HG03045 (cell line): ENCODE measurements around the gene ZDHHC14.

ENCODE experiments used
- ATAC-seq: cut with Tn5 transposase; IDR thresholded peaks from one replicate; pipeline ENCODE4 v1.9.1; 2021; ENCODE audit warnings: mild to moderate bottlenecking, moderate library complexity; ENCODE audit not compliant: unreplicated experiment

ZDHHC14 gene

GRCh38 chr6:157609556-157609955 is 228.6 kb downstream of the ZDHHC14 start:
- no peak for ATAC-seq

- ATAC-seq, result no peak
Measured at GRCh38 chr6:157610451-157610999, 229.5 kb downstream of the ZDHHC14 start.

- no peak for ATAC-seq
Measured at GRCh38 chr6:157611406-157611805, 230.4 kb downstream of the ZDHHC14 start.

- ATAC-seq, result no peak
Measured at GRCh38 chr6:157613011-157613522, 232.1 kb downstream of the ZDHHC14 start.

GRCh38 chr6:157614026-157614568 is 233.1 kb downstream of the ZDHHC14 start:
- no peak for ATAC-seq

- ATAC-seq, result no peak
Measured at GRCh38 chr6:157615420-157615769, 234.4 kb downstream of the ZDHHC14 start.

- no peak for ATAC-seq
Measured at GRCh38 chr6:157615951-157616350, 235.0 kb downstream of the ZDHHC14 start.

GRCh38 chr6:157620944-157621343 is 240.0 kb downstream of the ZDHHC14 start:
- ATAC-seq, result no peak

GRCh38 chr6:157621406-157621805 is 240.4 kb downstream of the ZDHHC14 start:
- ATAC-seq, result no peak

- no peak for ATAC-seq
Measured at GRCh38 chr6:157622427-157622826, 241.4 kb downstream of the ZDHHC14 start.

- ATAC-seq, result no peak
Measured at GRCh38 chr6:157625111-157625510, 244.1 kb downstream of the ZDHHC14 start.

GRCh38 chr6:157625764-157626163 is 244.8 kb downstream of the ZDHHC14 start:
- ATAC-seq, result no peak

- no peak for ATAC-seq
Measured at GRCh38 chr6:157627195-157627966, 246.4 kb downstream of the ZDHHC14 start.

- no peak for ATAC-seq
Measured at GRCh38 chr6:157628463-157628862, 247.5 kb downstream of the ZDHHC14 start.

- no peak for ATAC-seq
Measured at GRCh38 chr6:157629220-157629619, 248.2 kb downstream of the ZDHHC14 start.

GRCh38 chr6:157630463-157631080 is 249.6 kb downstream of the ZDHHC14 start:
- no peak for ATAC-seq

GRCh38 chr6:157631412-157631811 is 250.4 kb downstream of the ZDHHC14 start:
- no peak for ATAC-seq

- no peak for ATAC-seq
Measured at GRCh38 chr6:157631838-157632614, 251.0 kb downstream of the ZDHHC14 start.

GRCh38 chr6:157632821-157633220 is 251.8 kb downstream of the ZDHHC14 start:
- ATAC-seq, result no peak

GRCh38 chr6:157634546-157634945 is 253.6 kb downstream of the ZDHHC14 start:
- ATAC-seq, result no peak
